CD14-positive monocyte (primary cell): ENCODE results near the gene GRIP1. TPM values are rescaled to one million over a fixed set of nuclear protein-coding genes. Genes with fewer than 3 reads are reported as not detected.

Experiments
- DNase-seq, 3 donors: peaks; one replicate each; pipeline ENCODE4 v3.0.0-alpha.2; 2011 to 2022
- H2AFZ ChIP-seq: 2 replicates; pipeline ENCODE4 v1.6.0; 2012; ENCODE audit warnings: mild to moderate bottlenecking, low read depth, low read length, inconsistent platforms; ENCODE audit not compliant: insufficient read depth, poor library complexity, severe bottlenecking
- H3K27ac ChIP-seq, 2 donors: 1 replicate in 1 of 2; 2 replicates in 1 of 2; pipeline ENCODE4 v1.5.1; 2012 to 2013; ENCODE audit warnings: low read length in 2 of 2, control low read depth in 1 of 2, inconsistent platforms in 1 of 2, low read depth in 1 of 2, mild to moderate bottlenecking in 1 of 2
- H3K27me3 ChIP-seq, 2 donors: one replicate each; pipeline versions ENCODE4 v1.6.0 to v1.6.1; 2011 to 2013; ENCODE audit warnings: low read length in 2 of 2; ENCODE audit not compliant: control insufficient read depth in 2 of 2, insufficient read depth in 2 of 2
- H3K36me3 ChIP-seq, 2 donors: replicated peaks in 1 of 2; 1 replicate in 1 of 2; 2 replicates in 1 of 2; pipeline versions ENCODE4 v1.5.1 to v1.6.1; 2012 to 2013; ENCODE audit warnings: low read length in 2 of 2, control low read depth in 1 of 2, inconsistent platforms in 1 of 2, mild to moderate bottlenecking in 1 of 2; ENCODE audit not compliant: insufficient read depth in 2 of 2, control insufficient read depth in 1 of 2
- H3K4me1 ChIP-seq, 2 donors: 1 replicate in 1 of 2; 2 replicates in 1 of 2; pipeline versions ENCODE4 v1.5.1 to v1.6.1; 2012 to 2013; ENCODE audit warnings: low read length in 2 of 2, control low read depth in 1 of 2, inconsistent platforms in 1 of 2, mild to moderate bottlenecking in 1 of 2, moderate library complexity in 1 of 2; ENCODE audit not compliant: insufficient read depth in 2 of 2, control insufficient read depth in 1 of 2
- H3K4me2 ChIP-seq: replicated peaks from 2 replicates; pipeline ENCODE3; 2012; ENCODE audit warnings: low read length, moderate library complexity, mild to moderate bottlenecking; ENCODE audit not compliant: poor library complexity, severe bottlenecking; ENCODE audit errors: extremely low read depth
- H3K4me3 ChIP-seq, 3 experiments: fragments of 200-600 bp in 1 of 3; sonication (generic) in 1 of 3; replicated peaks in 1 of 3; 1 replicate in 2 of 3; 2 replicates in 1 of 3; pipeline ENCODE4 v1.5.1; 2011 to 2013; ENCODE audit warnings: low read length in 3 of 3, mild to moderate bottlenecking in 3 of 3, control low read depth in 2 of 3, low read depth in 2 of 3, inconsistent platforms in 1 of 3, moderate library complexity in 1 of 3
- H3K79me2 ChIP-seq: 2 replicates; pipeline ENCODE4 v1.6.0; 2012; ENCODE audit warnings: mild to moderate bottlenecking, control low read depth, inconsistent platforms, low read length, moderate library complexity; ENCODE audit not compliant: insufficient read depth
- H3K9ac ChIP-seq: 2 replicates; pipeline ENCODE4 v1.6.0; 2017; ENCODE audit warnings: low read length, mild to moderate bottlenecking; ENCODE audit not compliant: insufficient read depth, poor library complexity, severe bottlenecking
- H3K9me3 ChIP-seq, 2 donors: replicated peaks in 1 of 2; 1 replicate in 1 of 2; 2 replicates in 1 of 2; pipeline versions ENCODE4 v1.5.1 to v1.6.1; 2012 to 2013; ENCODE audit warnings: low read length in 2 of 2, control low read depth in 1 of 2; ENCODE audit not compliant: control insufficient read depth in 1 of 2, insufficient read depth in 1 of 2
- H4K20me1 ChIP-seq: 2 replicates; pipeline ENCODE4 v1.6.0; 2012; ENCODE audit warnings: mild to moderate bottlenecking, low read length, control low read depth, moderate library complexity; ENCODE audit not compliant: insufficient read depth
- H3K27ac Mint-ChIP-seq, 7 donors: one replicate each; pipeline ENCODE4 v1.8.0; 2020; ENCODE audit warnings: mild to moderate bottlenecking in 7 of 7, mixed read lengths in 7 of 7, moderate library complexity in 6 of 7, inconsistent platforms in 2 of 7
- H3K27me3 Mint-ChIP-seq, 3 donors: one replicate each; pipeline ENCODE4 v1.8.0; 2021 to 2022; ENCODE audit warnings: low read depth in 3 of 3, mild to moderate bottlenecking in 3 of 3, mixed read lengths in 3 of 3, moderate library complexity in 3 of 3, inconsistent platforms in 1 of 3
- H3K36me3 Mint-ChIP-seq, 2 donors: one replicate each; pipeline ENCODE4 v1.8.0; 2020; ENCODE audit warnings: mixed read lengths in 2 of 2, inconsistent platforms in 1 of 2, mild to moderate bottlenecking in 1 of 2
- H3K4me1 Mint-ChIP-seq: one replicate; pipeline ENCODE4 v1.8.0; 2020; ENCODE audit warnings: mild to moderate bottlenecking, mixed read lengths
- H3K4me3 Mint-ChIP-seq, 2 donors: one replicate each; pipeline ENCODE4 v1.8.0; 2020; ENCODE audit warnings: mild to moderate bottlenecking in 2 of 2, mixed read lengths in 2 of 2, moderate library complexity in 1 of 2
- H3K9me3 Mint-ChIP-seq, 7 donors: one replicate each; pipeline ENCODE4 v1.8.0; 2020 to 2022; ENCODE audit warnings: mixed read lengths in 7 of 7, mild to moderate bottlenecking in 6 of 7, moderate library complexity in 6 of 7, inconsistent platforms in 2 of 7
- CTCF ChIP-seq: fragments of 200-600 bp; IDR thresholded peaks from one replicate; pipeline ENCODE4 v1.8.0; 2022; ENCODE audit warnings: antibody characterized with exemption, mild to moderate bottlenecking
- WGBS: methylation state at CpG from one replicate; pipeline ENCODE4 v1.1.5; 2013; ENCODE audit warnings: missing lambda C conversion rate; ENCODE audit not compliant: insufficient coverage; 5-methylcytosine and 5-hydroxymethylcytosine counted together
- intact Hi-C, 2 donors: fragments of 100-400 bp; cut with micrococcal nuclease; formaldehyde crosslinking; loops; one replicate each; pipeline versions ENCODE4 v1.15.0 to v1.15.1; 2023
- polyA plus RNA-seq, 3 donors: library from polyadenylated mRNA; depleted of rRNA in 1 of 3; unstranded in 2 of 3; stranded (reverse) in 1 of 3; fragments of 300-500 nt in 2 of 3; fragments of >200 nt in 1 of 3; fragmentation: Illumina TruSeq in 2 of 3; gene quantifications; 1 replicate in 2 of 3; 2 replicates in 1 of 3; pipeline ENCODE4 v1.2.3, GENCODE V29; 2012 to 2021

GRIP1 gene
- polyA plus RNA-seq, 3 donors = 0.21 TPM; not detected in 2

- Histone ChIP-seq H3K27me3 (no peaks in the 10 kb centered on the region), H3K4me2 (no peak overlapping the region), H2AFZ (no peak overlapping the region), H3K36me3 (peaks cover 4 to 22% of the 10 kb centered on the region in 2 donors), H3K9ac (no peak overlapping the region), H3K79me2 (no peaks in the 10 kb centered on the region), H3K4me1 (no peaks in the 10 kb centered on the region), H3K27ac (no peak overlapping the region), H3K9me3 (no peaks in the 10 kb centered on the region), H3K4me3 (no peak overlapping the region), H4K20me1 (no peaks in the 10 kb centered on the region)
- DNase-seq = no peak
- H3K4me3 Mint-ChIP-seq = no peak overlapping the region
- WGBS = 80% methylated on average over 1 of the region's 6 CpGs
- peaks cover 10% of the 10 kb centered on the region for H3K4me1 Mint-ChIP-seq
- H3K27me3 Mint-ChIP-seq = no peaks in the 10 kb centered on the region
- peak overlapping the region in 1 of 7 donors; percentile 39 for H3K27ac Mint-ChIP-seq
- intact Hi-C loops = loop anchor here in 1 of 2 donors (10.0 kb wide), 1 partner anchor 341 kb away; no protein-coding TSS in a partner anchor
- H3K36me3 Mint-ChIP-seq = peaks cover 27% of the 10 kb centered on the region in 2 donors
- no peaks in the 10 kb centered on the region for H3K9me3 Mint-ChIP-seq
- TF ChIP-seq CTCF = no peak
Measured at GRCh38 chr12:66354291-66354690, 324.6 kb downstream of the GRIP1 start.

GRCh38 chr12:66352899-66353298 is 326.0 kb downstream of the GRIP1 start:
- intact Hi-C loops = loop anchor here in 1 of 2 donors (10.0 kb wide), 1 partner anchor 342 kb away; no protein-coding TSS in a partner anchor
- Histone ChIP-seq H3K27ac (peak overlapping the region in 1 of 2 donors; percentile 6), H4K20me1 (no peaks in the 10 kb centered on the region), H3K9ac (no peak overlapping the region), H3K27me3 (no peaks in the 10 kb centered on the region), H3K4me2 (no peak overlapping the region), H3K79me2 (no peaks in the 10 kb centered on the region), H3K4me3 (no peak overlapping the region), H3K9me3 (no peaks in the 10 kb centered on the region), H2AFZ (no peak overlapping the region), H3K36me3 (peaks cover 6 to 31% of the 10 kb centered on the region in 2 donors), H3K4me1 (no peaks in the 10 kb centered on the region)
- H3K27me3 Mint-ChIP-seq = no peaks in the 10 kb centered on the region
- H3K27ac Mint-ChIP-seq = peak overlapping the region in 1 of 7 donors; percentile 16
- 88% methylated on average over 7 of the region's 8 CpGs for WGBS
- no peak for TF ChIP-seq CTCF
- no peak for DNase-seq
- peaks cover 10% of the 10 kb centered on the region for H3K4me1 Mint-ChIP-seq
- H3K9me3 Mint-ChIP-seq = no peaks in the 10 kb centered on the region
- H3K36me3 Mint-ChIP-seq = peaks cover 33 to 34% of the 10 kb centered on the region in 2 donors
- H3K4me3 Mint-ChIP-seq = no peak overlapping the region
